ENCODE results near the gene RBM25.

DNA sequence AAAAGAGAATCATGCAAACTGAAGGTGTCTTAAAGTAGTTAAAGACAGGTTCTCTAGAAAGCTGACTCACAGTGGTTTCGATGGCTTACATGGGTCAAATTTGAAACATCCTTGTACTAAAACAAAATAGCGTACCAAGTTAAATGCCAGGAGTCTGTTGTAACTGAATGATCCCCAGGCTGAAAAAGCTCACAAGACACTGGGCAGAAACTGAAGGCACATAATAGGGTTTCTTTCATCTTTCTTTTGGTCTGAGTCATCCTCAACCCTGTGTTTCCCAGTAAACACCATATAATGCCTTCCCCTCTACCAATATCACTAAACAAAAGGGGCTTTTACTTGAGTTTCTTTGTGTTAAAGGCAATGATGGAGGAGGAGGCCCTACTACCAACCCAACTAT lies 44.2 kb upstream of the RBM25 start:
- TF ChIP-seq EP300 (IDR thresholded peaks at IDR 0.05) (no peak), CTCF (IDR thresholded peaks at IDR 0.05) (no peak)

All from upper lobe of left lung (tissue), 4 donors.